ENCODE data around the gene IGFBP7.

The IGFBP7 gene, protein sequence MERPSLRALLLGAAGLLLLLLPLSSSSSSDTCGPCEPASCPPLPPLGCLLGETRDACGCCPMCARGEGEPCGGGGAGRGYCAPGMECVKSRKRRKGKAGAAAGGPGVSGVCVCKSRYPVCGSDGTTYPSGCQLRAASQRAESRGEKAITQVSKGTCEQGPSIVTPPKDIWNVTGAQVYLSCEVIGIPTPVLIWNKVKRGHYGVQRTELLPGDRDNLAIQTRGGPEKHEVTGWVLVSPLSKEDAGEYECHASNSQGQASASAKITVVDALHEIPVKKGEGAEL

DNA sequence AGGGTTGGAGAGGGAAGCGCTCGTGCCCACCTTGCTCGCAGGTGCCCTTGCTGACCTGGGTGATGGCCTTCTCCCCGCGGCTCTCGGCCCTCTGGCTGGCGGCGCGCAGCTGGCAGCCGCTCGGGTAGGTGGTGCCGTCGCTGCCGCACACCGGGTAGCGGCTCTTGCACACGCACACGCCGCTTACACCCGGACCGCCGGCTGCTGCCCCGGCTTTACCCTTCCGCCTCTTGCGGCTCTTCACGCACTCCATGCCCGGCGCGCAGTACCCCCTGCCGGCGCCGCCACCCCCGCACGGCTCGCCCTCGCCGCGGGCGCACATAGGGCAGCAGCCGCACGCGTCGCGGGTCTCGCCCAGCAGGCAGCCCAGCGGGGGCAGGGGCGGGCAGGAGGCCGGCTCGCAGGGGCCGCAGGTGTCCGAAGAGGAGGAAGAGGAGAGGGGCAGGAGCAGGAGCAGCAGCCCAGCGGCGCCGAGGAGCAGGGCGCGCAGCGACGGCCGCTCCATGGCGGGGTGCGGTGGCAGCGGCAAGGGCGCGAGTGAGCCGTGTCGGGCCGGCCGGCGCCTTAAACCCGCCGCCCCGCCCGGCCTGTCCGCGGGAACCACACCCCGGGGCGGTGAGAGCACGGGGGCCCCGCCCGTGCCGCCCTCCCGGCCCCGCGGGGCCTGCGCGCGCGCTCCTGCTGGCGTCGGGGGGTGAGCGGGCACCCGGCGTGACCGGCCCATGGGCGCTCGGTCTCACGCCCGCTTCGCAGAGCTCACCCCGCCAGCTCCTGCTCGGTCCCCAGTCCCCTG lies at the start of gene IGFBP7:
IGFBP7 (minus strand) TSS at position 539 of the 793 bp plus-strand sequence; CDS start at position 505, 34 bp downstream.
- DNase-seq (ENCODE audit: low read depth, low spot score), result peak; percentile 54

DNA sequence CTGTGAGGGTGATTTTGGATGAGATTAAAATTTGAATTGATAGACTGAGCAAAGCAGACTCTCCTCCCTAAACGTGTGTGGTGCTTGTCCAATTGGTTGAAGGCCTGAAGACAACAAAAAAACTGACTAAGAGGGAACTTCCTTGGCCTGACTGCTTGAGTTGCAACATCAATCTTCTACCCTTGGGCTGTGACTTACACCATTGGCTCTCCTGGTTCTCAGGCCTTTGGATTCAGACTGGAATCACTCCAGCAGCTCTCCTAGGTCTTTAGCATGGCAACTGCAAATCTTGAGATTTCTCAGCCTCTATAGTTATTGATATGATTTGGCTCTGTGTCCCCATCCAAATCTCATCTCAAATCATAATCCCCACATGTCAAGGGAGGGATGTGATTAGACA lies 49.7 kb upstream of the IGFBP7 start:
- no peak for DNase-seq (ENCODE audit: low read depth, low spot score)

DNA sequence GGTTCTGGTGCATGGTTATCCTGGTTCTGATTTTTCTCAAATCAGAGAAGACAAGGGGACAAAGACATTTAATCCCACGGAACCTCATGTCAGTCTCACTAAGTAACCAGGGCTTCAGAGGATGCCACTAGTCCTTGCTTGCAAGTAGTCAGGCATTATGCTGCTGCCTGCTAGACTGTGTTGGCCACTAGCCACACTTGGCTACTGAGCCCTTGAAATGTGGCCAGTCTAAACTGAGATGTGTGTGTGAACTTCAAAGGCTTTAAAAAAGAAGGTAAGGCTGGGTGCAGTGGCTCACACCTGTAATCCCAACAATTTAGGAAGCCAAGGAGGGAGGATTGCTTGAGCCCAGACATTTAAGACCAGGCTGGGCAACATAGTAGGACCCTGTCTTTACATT lies 48.6 kb upstream of the IGFBP7 start:
- no peak for DNase-seq (ENCODE audit: low read depth, low spot score)

DNA sequence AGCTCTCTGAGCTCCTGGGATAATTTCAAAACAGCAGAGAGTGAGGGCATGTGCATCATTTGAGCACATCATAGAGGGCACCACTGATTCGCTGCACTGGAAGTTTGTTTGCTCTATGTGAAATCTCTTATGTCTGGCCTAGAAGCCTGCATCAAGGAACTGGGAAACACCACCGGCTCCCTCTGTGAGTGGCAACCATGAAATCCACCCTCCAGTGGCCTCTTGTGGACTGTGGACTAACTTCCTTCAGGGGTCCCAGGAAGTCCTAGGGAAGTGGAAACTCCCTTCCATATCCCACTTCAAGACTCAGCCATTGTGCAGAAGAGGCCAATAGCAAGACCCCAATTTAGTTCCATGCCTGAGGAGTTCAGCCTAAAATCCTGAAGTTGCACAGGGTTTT lies 48.0 kb upstream of the IGFBP7 start:
- DNase-seq (ENCODE audit: low read depth, low spot score), result no peak

DNA sequence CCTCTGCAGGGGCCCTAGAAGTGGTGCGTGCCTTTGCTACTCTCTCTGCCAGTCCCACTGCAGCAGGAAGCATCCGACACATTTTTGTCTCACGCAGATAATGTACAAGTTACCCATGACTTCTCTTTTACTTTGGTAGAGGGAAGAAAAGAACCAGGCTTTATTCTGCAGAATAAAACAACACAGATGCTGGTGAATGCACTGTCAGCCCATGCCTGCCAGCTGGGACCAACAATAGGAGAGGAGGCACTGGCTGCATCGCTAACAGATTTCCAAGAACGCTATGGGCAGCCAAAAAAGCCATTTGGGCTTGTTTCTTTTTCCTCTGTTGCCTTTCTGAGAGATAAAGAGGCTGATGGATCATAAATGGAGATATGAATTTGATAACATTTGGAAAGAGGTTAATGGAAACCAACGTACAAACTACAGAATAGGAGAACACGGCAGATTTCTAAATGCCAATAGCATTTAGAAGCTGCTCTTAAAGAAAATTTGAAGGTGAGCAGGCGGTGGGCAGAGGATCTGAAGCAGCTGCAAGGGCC lies 47.5 kb upstream of the IGFBP7 start:
- DNase-seq (ENCODE audit: low read depth, low spot score), result no peak

DNA sequence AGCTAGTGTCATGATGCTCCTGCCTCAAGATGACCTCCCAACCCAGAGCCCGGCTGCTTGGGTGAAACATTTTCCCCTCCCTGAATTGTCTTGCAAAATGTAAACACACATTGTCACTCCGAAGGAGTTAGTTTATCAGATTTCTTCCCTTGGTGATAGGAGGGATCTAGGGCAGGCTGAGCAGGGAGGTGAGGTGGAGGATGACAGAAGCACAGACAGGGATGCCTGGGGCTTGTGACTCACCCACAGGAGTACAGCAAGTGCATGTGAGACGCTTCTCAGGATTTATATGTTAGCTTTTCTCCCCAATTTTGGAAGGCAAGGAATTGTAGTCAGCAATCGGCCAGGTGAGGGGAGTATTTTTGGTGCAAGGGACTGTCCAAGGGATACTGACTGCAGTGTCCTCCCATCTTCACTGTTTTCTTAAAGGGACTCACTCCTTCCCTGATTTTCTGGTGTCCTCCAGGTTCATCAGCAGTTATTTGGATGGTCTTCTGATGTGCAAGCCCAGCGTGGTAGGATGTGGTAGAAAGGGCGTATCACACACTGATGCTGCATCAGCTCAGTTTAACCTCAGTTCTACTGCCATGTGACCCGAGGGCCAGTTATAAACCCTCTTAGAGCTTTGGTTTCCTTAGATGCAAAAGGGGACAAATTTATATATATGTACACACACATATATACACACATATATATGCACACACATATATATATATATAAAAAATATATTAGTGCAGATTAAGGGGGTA lies 46.2 kb upstream of the IGFBP7 start:
- DNase-seq (ENCODE audit: low read depth, low spot score), result peak; percentile 60

DNA sequence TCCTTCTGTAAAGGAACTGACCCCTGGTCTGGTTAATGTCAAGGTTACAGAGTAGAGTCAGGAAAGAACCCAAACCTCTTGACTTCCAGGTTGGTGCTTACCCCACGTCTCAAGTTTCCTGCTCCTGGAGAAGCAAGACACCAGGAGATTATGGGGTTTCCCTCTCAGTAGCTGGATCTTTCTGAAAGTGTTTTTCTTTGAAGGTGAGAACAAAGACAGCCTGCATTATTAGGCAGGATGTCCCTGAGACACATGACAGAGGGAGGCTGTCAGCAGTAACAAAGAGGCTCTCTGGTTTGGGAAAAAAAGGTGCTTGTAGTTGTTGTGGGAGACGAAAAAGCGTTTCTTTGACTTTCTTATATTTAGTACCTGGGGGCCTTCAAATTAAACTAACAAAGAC lies 44.7 kb upstream of the IGFBP7 start:
- peak; percentile 79 for DNase-seq (ENCODE audit: low read depth, low spot score)

DNA sequence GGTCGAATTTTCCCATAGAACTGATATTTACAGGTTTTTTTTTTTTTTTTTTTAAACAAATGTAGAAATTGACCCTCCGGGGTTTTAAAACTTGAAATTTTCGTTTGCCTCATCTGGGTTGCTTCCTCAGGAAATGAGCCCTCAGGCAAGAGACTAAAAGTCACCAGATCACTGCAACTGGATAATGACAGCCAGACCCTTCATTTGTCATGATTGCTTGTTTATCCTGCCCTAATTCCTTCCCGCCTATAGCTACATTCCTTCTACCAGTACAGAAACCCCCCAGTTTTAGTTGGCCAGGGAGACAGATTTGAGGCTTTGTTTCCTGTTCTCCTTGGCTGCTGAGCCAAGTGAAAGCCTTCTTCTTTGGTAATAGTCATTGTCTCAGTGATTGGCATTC lies 44.0 kb upstream of the IGFBP7 start:
- DNase-seq (ENCODE audit: low read depth, low spot score), result peak; percentile 72

DNA sequence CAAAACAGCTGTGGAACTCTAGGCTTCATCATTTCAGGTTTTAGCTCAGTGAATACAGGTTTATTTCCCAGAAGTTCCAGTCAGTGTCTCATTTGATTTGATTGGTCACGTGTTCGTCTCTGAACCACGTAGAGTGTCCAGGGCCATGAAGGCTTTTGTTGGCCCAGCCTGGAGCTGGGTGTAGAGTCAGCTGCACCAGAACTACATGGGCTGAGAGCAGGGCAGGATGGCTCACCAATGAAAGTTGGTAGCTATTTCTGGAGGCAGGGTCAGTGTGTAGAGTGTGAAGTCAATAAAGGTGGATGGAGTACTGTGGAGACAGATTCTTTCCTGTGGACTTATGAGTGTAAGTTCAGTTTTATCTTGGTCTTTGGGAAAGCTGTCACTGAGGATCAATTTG lies 43.0 kb upstream of the IGFBP7 start:
- peak; percentile 17 for DNase-seq (ENCODE audit: low read depth, low spot score)

DNA sequence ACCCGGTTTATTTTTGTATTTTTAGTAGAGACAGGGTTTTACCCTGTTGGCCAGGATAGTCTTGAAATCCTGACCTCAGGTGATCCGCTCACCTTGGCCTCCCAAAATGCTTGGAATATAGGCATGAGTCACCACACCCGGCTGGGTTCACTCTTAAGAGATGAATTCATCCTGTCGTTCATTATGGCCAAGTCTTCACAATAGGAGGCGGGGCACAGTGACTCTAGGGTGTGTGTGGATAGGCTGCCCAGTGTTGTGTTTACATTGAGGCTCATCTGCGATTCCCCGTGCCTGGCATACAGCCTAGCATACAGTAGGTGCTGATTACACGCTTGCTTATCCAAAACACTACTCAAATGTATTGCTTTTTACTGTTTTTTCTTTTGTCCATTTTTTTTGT lies 41.3 kb upstream of the IGFBP7 start:
- peak; percentile 11 for DNase-seq (ENCODE audit: low read depth, low spot score)

DNA sequence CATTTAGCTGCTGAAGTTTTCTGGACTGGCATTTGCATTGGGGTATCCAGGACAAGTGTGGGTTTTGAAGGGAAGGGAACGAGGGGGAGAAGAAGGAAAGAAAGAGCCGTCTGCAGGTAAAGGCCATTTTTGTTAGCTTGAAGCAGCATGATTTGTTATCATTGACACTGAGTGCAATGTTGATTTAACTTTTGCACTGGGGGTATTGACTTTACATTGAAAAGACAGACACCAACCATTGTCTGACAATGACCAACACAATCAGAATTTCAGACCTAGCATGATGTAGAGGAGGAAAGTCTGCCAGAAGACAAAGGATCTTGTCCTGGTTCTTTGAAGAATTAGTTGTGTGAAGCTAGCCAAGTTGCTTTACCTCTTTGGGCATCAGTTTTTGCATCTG lies 39.6 kb upstream of the IGFBP7 start:
- no peak for DNase-seq (ENCODE audit: low read depth, low spot score)

DNA sequence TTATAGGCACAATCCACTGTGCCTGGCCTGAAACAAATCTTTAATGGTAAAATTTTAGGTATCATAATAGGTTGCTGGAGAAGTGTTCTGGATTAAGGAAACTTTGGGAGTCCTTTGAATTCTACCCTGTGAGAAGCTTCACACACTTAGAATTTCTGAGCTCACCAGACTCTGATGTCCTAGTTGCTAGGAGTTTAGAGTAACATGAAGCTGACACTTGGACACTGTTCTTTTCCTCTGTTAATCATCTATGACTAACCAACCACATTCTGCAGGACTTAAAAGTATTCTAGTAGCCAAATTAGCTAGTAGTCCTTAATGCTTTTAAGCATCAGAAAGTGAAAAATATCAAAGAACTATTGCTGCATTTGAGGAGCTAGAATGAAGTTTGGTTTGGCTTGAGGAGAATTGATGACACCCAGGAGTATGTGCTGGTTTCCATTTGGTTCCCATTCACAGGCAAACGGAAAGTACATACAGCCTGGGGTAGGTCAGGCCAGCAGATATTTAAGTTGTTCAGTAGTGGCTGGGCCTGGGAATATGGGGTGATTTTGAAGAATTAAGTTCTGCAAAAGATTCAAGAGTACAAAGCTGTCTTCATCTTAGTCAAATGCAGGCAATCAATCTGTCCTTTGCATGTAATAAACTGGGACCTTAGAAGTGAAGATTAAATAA lies 38.8 kb upstream of the IGFBP7 start:
- DNase-seq (ENCODE audit: low read depth, low spot score), result no peak

DNA sequence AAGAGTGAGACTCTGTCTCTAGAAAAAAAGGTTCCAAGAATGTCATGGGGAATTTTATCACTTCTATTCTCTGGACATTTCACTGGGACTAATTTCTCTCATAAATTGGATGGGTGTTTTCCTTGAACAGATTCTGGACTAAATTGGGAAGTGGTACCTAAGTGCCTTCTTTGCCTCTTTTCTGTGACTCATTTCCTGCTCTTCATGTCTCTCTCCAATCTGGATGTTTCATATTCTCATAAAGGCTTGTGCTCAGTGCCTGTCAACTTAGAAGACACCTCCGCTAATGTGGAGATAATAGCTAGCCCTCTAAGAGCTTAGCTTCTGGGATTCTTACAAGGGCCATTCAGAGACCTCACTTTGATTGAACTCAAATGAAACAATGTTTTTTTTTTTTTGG lies 38.0 kb upstream of the IGFBP7 start:
- DNase-seq (ENCODE audit: low read depth, low spot score), result no peak

DNA sequence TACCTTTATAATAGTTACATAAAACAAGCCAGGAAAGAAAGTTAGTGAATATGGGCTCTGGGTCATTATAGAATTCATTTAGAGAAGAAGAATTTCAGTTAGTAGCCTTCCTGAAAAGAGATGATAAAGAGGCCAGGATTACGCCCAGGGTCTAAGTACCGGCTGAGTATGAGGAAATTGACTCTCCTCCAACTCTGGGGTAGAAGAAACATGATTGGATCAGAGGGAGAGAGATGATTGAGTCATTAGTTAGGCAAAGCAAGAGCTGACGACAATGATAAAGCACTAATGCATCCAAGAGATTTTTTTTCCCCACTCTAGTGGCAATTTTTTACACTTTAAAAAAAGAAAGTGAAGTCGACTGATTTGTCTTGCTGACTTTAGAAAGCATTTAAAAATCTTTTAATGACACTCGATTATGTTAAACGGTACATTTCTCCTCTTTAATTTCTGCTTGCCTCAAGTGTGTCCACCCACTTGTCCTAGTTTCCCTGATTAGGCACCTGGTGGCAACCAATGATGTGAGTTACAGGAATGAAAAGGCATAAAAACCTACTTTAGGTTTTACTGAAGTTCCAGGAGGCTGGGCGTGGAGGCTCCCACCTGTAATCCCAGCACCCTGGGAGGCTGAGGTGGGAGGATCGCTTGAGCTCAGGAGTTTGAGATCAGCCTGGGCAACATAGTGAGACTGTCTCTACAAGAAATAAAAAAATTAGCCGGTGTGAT lies 37.3 kb upstream of the IGFBP7 start:
- no peak for DNase-seq (ENCODE audit: low read depth, low spot score)

DNA sequence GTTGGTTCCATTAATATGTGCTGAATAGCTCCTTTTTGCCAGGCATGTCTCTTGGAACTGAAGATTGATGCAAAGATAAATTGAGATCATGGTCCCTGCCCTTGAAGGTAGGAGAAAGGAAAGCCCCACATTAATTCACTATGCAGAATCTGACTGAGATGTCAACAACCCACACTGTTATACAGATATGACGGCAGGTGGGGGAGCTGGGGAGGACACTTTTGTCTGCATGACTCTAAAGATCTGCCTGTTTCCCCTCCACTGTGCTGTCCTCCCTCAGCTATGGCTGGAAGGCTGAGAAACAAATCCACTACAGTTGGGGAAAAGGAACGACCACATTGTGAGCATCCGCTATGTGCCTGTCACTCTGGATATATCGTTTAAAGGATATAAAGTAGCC lies 36.3 kb upstream of the IGFBP7 start:
- no peak for DNase-seq (ENCODE audit: low read depth, low spot score)

DNA sequence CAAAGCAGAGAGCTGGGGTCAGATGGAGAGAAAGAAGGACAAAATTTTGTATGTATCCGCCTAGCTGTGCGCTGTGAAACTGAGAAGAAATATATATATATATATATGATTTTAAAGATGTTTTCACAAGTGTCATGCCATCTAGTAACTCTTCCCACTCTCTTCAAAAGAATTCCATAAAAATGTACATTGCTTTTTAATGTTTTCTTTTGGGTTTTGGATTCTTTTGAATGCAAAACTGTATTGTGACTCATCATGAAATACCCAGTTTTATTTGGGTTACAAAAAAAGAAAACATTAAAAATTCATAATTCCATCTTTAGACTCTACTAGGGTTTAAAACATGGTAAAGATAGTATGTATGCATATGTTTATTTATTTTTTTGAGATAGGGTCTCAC lies 34.3 kb upstream of the IGFBP7 start:
- DNase-seq (ENCODE audit: low read depth, low spot score), result no peak

DNA sequence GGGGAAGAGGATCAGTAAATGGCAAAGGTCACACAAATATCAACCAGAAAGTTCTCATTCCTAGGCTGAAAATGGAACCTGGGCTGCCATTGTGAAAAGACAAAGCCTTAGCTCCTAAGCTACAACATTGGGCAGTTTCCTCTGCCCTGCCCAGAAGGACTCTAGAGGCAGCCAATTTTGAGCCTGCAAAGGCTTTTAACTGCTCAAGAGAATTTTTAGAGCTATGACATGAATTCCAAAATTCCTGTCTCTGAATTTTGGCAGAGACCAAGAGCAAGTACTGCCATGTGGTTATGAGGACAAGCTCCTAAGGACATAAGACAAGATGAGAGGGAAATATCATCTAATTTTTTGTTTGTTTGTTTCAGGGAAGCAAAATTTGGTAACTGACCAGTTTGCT lies 29.6 kb upstream of the IGFBP7 start:
- DNase-seq (ENCODE audit: low read depth, low spot score), result no peak

DNA sequence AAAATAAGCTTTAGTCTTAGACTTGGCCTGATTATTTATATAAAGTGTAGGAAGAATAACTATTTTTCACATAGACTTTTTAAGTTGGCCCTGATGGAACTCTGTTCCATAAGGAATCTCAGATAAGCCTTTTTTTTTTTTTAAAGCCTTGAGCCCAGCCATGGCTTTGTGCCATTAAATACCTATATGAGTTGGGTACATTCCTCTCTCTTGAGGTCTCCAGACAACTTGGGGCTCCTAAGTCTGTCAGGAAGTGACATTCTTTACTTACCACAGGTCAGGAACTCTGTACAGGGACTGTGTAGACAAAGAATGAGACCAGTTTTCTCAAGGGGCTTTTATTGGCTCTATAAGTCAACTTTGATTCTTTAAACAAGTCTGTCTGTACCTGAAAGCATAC lies 27.1 kb upstream of the IGFBP7 start:
- no peak for DNase-seq (ENCODE audit: low read depth, low spot score)

DNA sequence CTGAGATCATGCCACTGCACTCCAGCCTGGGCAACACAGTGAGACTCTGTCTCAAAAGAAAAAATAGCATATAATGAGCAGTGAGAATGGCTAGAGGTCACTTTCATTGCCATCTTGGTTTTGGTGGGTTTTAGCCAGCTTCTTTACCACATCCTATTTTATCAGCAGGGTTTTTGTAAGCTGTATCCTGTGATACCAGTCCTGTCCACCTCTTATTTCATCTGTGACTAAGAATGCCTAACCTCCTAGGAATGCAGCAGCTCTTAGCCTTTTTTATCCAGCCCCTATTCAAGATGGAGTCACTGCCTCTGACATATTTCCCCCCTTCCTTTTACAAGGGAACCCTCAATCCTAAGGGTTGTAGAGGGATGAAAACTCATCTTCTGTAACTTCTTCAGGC lies 26.1 kb upstream of the IGFBP7 start:
- DNase-seq (ENCODE audit: low read depth, low spot score), result no peak

DNA sequence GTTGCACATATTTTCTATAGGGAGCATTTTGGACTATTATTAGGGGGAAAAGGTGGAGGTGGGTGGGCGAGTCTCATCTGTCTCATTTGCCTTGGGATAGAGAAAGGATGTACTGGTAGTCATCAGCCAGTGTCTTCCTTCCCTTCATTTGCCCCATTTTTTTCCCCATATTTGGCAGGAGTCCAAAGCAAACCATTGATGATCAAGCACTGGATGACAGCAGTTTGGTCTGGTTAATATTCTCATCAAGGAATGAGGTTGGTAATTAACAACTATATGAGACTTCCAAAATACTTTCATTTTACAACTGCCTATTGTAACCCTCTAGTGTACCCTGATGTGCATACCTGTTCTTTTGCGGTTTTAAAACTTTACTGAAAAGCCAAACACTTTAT lies 22.6 kb upstream of the IGFBP7 start:
- DNase-seq (ENCODE audit: low read depth, low spot score), result no peak
